ENCODE measurements around the gene LUC7L.
"Not testable (repeated sequence)": the region's sequence is repeated elsewhere in the genome, so short reads cannot be mapped to it uniquely, and the experiment has no call there.

Gene LUC7L

DNA sequence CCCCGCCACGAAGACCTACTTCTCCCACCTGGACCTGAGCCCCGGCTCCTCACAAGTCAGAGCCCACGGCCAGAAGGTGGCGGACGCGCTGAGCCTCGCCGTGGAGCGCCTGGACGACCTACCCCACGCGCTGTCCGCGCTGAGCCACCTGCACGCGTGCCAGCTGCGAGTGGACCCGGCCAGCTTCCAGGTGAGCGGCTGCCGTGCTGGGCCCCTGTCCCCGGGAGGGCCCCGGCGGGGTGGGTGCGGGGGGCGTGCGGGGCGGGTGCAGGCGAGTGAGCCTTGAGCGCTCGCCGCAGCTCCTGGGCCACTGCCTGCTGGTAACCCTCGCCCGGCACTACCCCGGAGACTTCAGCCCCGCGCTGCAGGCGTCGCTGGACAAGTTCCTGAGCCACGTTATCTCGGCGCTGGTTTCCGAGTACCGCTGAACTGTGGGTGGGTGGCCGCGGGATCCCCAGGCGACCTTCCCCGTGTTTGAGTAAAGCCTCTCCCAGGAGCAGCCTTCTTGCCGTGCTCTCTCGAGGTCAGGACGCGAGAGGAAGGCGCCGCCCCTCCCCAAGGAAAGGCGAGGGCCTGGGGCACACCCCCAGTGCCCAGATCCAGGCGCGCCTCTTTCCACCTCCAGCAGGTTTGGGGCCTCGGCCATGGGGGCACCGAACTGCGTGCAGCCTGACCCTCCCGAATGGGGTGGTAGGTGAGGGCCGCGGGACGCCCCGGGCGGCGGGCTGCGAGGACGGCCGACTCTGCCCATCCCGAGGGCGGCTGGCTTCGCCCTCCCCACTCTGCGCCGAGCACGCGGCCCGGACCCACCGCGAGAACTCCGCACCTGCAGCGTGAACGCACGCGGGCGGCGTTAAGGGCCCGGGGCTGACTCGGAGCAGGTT is 48.3 kb downstream of the LUC7L start:
- Mint-ChIP-seq H3K27ac (no peak overlapping the region), H3K36me3 (no peaks in the 10 kb centered on the region), H3K9me3 (no peaks in the 10 kb centered on the region), H3K4me3 (peak overlapping the region; percentile 52), H3K27me3 (peaks cover 15% of the 10 kb centered on the region), H3K4me1 (peaks cover 5% of the 10 kb centered on the region)

DNA sequence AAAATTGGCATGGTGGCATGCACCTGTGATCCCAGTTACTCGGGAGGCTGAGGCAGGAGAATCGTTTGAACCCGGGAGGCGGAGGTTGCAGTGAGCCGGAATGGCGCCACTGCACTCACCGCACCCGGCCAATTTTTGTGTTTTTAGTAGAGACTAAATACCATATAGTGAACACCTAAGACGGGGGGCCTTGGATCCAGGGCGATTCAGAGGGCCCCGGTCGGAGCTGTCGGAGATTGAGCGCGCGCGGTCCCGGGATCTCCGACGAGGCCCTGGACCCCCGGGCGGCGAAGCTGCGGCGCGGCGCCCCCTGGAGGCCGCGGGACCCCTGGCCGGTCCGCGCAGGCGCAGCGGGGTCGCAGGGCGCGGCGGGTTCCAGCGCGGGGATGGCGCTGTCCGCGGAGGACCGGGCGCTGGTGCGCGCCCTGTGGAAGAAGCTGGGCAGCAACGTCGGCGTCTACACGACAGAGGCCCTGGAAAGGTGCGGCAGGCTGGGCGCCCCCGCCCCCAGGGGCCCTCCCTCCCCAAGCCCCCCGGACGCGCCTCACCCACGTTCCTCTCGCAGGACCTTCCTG is 49.1 kb downstream of the LUC7L start, which contains the start of gene HBQ1:
TSS of gene HBQ1 (plus strand) at position 359 of the 575 bp plus-strand sequence. CDS start at position 387, 28 bp downstream.
- Mint-ChIP-seq H3K4me3 (peak within 1 kb of the TSS; percentile 59), H3K4me1 (peaks cover 10% of the 10 kb centered on the region), H3K27me3 (peaks cover 20% of the 10 kb centered on the region), H3K9me3 (no peaks in the 10 kb centered on the region), H3K36me3 (no peaks in the 10 kb centered on the region), H3K27ac (no peak within 1 kb of the TSS)

DNA sequence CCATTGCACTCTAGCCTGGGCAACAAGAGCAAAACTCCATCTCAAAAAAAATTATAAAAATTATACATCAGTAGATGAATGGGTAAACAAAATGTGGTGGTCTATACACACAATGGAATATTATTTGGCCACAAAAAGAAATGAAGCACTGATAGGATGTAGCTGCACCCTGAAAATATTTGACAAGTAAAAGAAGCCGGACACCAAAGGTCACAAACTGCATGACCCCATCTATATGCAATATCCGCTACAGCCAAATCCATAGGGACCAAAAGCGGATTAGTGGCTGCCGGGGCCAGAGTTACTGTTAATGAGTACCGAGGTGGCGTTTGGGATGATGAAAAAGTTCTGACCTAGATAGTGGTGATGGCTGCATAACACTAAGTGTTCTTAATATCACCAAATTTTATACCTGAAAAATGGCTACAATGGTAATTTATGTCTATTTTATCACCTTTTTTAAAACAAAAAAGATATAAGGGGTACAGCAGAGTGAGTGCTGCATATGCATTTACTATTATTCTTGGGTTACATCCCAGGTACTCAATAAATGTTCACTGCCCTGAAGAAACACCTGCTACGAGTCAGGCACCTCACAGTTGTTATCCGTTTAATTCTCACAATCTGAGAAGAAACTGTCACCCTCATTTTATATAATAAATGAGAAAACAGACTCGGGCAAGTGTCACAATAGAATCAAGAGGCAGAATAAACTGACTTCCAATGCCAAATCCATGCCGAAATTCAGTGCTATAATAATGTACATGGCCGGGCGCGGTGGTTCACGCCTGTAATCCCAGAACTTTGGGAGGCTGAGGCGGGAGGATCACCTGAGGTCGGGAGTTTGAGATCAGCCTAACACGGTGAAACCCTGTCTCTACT is 49.8 kb downstream of the LUC7L start:
- no peaks in the 10 kb centered on the region for H3K9me3 Mint-ChIP-seq
- H3K27ac Mint-ChIP-seq, result no peak overlapping the region
- peaks cover 13% of the 10 kb centered on the region for H3K4me1 Mint-ChIP-seq
- peak overlapping the region; percentile 59 for H3K4me3 Mint-ChIP-seq
- H3K36me3 Mint-ChIP-seq, result no peaks in the 10 kb centered on the region
- H3K27me3 Mint-ChIP-seq, result peaks cover 27% of the 10 kb centered on the region

DNA sequence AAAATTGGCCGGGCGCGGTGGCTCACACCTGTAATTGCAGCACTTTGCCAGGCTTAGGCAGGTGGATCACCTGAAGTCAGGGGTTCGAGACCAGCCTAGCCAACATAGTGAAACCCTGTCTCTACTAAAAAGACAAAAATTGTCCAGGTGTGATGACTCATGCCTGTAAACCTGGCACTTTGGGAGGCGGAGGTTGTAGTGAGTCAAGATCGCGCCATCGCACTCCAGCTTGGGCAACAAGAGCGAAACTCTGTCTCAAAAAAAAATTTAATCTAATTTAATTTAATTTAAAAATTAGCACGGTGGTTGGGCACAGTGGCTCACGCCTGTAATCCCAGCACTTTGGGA is 50.6 kb downstream of the LUC7L start:
- H3K4me1 Mint-ChIP-seq, result peaks cover 13% of the 10 kb centered on the region

DNA sequence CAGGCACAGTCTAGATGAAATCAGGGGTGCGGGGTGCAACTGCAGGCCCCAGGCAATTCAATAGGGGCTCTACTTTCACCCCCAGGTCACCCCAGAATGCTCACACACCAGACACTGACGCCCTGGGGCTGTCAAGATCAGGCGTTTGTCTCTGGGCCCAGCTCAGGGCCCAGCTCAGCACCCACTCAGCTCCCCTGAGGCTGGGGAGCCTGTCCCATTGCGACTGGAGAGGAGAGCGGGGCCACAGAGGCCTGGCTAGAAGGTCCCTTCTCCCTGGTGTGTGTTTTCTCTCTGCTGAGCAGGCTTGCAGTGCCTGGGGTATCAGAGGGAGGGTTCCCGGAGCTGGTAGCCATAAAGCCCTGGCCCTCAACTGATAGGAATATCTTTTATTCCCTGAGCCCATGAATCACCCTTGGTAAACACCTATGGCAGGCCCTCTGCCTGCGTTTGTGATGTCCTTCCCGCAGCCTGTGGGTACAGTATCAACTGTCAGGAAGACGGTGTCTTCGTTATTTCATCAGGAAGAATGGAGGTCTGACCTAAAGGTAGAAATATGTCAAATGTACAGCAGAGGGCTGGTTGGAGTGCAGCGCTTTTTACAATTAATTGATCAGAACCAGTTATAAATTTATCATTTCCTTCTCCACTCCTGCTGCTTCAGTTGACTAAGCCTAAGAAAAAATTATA is 51.1 kb downstream of the LUC7L start:
- Mint-ChIP-seq H3K4me3 (no peak overlapping the region), H3K36me3 (no peaks in the 10 kb centered on the region), H3K9me3 (no peaks in the 10 kb centered on the region), H3K4me1 (peaks cover 18% of the 10 kb centered on the region), H3K27me3 (peaks cover 31% of the 10 kb centered on the region), H3K27ac (no peak overlapping the region)

More for the DNA sequence above, 50.6 kb downstream of the LUC7L start:
- peaks cover 29% of the 10 kb centered on the region for H3K27me3 Mint-ChIP-seq
- no peaks in the 10 kb centered on the region for H3K36me3 Mint-ChIP-seq
- no peak overlapping the region for H3K4me3 Mint-ChIP-seq
- H3K9me3 Mint-ChIP-seq, result no peaks in the 10 kb centered on the region
- no peak overlapping the region for H3K27ac Mint-ChIP-seq

DNA sequence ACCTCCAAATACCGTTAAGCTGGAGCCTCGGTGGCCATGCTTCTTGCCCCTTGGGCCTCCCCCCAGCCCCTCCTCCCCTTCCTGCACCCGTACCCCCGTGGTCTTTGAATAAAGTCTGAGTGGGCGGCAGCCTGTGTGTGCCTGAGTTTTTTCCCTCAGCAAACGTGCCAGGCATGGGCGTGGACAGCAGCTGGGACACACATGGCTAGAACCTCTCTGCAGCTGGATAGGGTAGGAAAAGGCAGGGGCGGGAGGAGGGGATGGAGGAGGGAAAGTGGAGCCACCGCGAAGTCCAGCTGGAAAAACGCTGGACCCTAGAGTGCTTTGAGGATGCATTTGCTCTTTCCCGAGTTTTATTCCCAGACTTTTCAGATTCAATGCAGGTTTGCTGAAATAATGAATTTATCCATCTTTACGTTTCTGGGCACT is 51.8 kb downstream of the LUC7L start:
- peaks cover 31% of the 10 kb centered on the region for H3K27me3 Mint-ChIP-seq
- peaks cover 18% of the 10 kb centered on the region for H3K4me1 Mint-ChIP-seq
- peak overlapping the region; percentile 36 for H3K4me3 Mint-ChIP-seq

DNA sequence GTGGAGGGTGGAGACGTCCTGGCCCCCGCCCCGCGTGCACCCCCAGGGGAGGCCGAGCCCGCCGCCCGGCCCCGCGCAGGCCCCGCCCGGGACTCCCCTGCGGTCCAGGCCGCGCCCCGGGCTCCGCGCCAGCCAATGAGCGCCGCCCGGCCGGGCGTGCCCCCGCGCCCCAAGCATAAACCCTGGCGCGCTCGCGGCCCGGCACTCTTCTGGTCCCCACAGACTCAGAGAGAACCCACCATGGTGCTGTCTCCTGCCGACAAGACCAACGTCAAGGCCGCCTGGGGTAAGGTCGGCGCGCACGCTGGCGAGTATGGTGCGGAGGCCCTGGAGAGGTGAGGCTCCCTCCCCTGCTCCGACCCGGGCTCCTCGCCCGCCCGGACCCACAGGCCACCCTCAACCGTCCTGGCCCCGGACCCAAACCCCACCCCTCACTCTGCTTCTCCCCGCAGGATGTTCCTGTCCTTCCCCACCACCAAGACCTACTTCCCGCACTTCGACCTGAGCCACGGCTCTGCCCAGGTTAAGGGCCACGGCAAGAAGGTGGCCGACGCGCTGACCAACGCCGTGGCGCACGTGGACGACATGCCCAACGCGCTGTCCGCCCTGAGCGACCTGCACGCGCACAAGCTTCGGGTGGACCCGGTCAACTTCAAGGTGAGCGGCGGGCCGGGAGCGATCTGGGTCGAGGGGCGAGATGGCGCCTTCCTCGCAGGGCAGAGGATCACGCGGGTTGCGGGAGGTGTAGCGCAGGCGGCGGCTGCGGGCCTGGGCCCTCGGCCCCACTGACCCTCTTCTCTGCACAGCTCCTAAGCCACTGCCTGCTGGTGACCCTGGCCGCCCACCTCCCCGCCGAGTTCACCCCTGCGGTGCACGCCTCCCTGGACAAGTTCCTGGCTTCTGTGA is 52.5 kb downstream of the LUC7L start, which contains the start of gene HBA1:
TSS of gene HBA1 (plus strand) at position 204 of the 906 bp plus-strand sequence. CDS start at position 241, 37 bp downstream.
- peaks cover 32% of the 10 kb centered on the region for H3K27me3 Mint-ChIP-seq
- H3K27ac Mint-ChIP-seq, result peak within 1 kb of the TSS; percentile 59
- H3K9me3 Mint-ChIP-seq, result not testable (repeated sequence)

More for the DNA sequence above, 51.8 kb downstream of the LUC7L start:
- no peak overlapping the region for H3K27ac Mint-ChIP-seq
- no peaks in the 10 kb centered on the region for H3K36me3 Mint-ChIP-seq
- no peaks in the 10 kb centered on the region for H3K9me3 Mint-ChIP-seq

DNA sequence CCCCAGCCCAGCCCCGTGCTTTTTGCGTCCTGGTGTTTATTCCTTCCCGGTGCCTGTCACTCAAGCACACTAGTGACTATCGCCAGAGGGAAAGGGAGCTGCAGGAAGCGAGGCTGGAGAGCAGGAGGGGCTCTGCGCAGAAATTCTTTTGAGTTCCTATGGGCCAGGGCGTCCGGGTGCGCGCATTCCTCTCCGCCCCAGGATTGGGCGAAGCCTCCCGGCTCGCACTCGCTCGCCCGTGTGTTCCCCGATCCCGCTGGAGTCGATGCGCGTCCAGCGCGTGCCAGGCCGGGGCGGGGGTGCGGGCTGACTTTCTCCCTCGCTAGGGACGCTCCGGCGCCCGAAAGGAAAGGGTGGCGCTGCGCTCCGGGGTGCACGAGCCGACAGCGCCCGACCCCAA is 53.2 kb downstream of the LUC7L start:
- not testable (repeated sequence) for H3K4me3 Mint-ChIP-seq, H3K9me3 Mint-ChIP-seq, H3K36me3 Mint-ChIP-seq, H3K27ac Mint-ChIP-seq
- peaks cover 37% of the 10 kb centered on the region for H3K27me3 Mint-ChIP-seq
- peaks cover 18% of the 10 kb centered on the region for H3K4me1 Mint-ChIP-seq

More for the DNA sequence above, 52.5 kb downstream of the LUC7L start, which contains the start of gene HBA1:
- H3K4me3 Mint-ChIP-seq, result peak within 1 kb of the TSS; percentile 36
- H3K4me1 Mint-ChIP-seq, result peaks cover 18% of the 10 kb centered on the region
- H3K36me3 Mint-ChIP-seq, result not testable (repeated sequence)

DNA sequence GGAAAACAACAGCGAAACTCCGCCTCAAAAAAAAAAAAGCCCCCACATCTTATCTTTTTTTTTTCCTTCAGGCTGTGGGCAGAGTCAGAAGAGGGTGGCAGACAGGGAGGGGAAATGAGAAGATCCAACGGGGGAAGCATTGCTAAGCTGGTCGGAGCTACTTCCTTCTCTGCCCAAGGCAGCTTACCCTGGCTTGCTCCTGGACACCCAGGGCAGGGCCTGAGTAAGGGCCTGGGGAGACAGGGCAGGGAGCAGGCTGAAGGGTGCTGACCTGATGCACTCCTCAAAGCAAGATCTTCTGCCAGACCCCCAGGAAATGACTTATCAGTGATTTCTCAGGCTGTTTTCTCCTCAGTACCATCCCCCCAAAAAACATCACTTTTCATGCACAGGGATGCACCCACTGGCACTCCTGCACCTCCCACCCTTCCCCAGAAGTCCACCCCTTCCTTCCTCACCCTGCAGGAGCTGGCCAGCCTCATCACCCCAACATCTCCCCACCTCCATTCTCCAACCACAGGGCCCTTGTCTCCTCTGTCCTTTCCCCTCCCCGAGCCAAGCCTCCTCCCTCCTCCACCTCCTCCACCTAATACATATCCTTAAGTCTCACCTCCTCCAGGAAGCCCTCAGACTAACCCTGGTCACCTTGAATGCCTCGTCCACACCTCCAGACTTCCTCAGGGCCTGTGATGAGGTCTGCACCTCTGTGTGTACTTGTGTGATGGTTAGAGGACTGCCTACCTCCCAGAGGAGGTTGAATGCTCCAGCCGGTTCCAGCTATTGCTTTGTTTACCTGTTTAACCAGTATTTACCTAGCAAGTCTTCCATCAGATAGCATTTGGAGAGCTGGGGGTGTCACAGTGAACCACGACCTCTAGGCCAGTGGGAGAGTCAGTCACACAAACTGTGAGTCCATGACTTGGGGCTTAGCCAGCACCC is 54.0 kb downstream of the LUC7L start:
- H3K27ac Mint-ChIP-seq, result peak overlapping the region; percentile 59
- H3K9me3 Mint-ChIP-seq, result no peaks in the 10 kb centered on the region

DNA sequence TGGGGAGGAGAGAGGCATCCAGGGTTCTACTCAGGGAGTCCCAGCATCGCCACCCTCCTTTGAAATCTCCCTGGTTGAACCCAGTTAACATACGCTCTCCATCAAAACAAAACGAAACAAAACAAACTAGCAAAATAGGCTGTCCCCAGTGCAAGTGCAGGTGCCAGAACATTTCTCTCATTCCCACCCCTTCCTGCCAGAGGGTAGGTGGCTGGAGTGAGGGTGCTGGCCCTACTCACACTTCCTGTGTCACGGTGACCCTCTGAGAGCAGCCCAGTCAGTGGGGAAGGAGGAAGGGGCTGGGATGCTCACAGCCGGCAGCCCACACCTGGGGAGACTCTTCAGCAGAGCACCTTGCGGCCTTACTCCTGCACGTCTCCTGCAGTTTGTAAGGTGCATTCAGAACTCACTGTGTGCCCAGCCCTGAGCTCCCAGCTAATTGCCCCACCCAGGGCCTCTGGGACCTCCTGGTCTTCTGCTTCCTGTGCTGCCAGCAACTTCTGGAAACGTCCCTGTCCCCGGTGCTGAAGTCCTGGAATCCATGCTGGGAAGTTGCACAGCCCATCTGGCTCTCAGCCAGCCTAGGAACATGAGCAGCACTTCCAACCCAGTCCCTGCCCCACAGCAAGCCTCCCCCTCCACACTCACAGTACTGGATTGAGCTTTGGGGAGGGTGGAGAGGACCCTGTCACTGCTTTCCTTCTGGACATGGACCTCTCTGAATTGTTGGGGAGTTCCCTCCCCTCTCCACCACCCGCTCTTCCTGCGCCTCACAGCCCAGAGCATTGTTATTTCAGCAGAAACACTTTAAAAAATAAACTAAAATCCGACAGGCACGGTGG is 55.1 kb downstream of the LUC7L start:
- not testable (repeated sequence) for H3K9me3 Mint-ChIP-seq, H3K36me3 Mint-ChIP-seq, H3K27ac Mint-ChIP-seq
- Mint-ChIP-seq H3K27me3 (peaks cover 46% of the 10 kb centered on the region), H3K4me3 (peak overlapping the region; percentile 33), H3K4me1 (peaks cover 18% of the 10 kb centered on the region)

More for the DNA sequence above, 54.0 kb downstream of the LUC7L start:
- Mint-ChIP-seq H3K27me3 (peaks cover 43% of the 10 kb centered on the region), H3K36me3 (no peaks in the 10 kb centered on the region), H3K4me3 (peak overlapping the region; percentile 30), H3K4me1 (peaks cover 18% of the 10 kb centered on the region)

DNA sequence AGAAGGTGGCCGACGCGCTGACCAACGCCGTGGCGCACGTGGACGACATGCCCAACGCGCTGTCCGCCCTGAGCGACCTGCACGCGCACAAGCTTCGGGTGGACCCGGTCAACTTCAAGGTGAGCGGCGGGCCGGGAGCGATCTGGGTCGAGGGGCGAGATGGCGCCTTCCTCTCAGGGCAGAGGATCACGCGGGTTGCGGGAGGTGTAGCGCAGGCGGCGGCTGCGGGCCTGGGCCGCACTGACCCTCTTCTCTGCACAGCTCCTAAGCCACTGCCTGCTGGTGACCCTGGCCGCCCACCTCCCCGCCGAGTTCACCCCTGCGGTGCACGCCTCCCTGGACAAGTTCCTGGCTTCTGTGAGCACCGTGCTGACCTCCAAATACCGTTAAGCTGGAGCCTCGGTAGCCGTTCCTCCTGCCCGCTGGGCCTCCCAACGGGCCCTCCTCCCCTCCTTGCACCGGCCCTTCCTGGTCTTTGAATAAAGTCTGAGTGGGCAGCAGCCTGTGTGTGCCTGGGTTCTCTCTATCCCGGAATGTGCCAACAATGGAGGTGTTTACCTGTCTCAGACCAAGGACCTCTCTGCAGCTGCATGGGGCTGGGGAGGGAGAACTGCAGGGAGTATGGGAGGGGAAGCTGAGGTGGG is 55.9 kb downstream of the LUC7L start:
- not testable (repeated sequence) for H3K27ac Mint-ChIP-seq, H3K9me3 Mint-ChIP-seq, H3K36me3 Mint-ChIP-seq
- Mint-ChIP-seq H3K27me3 (peaks cover 48% of the 10 kb centered on the region), H3K4me3 (peak overlapping the region; percentile 7), H3K4me1 (peaks cover 18% of the 10 kb centered on the region)

DNA sequence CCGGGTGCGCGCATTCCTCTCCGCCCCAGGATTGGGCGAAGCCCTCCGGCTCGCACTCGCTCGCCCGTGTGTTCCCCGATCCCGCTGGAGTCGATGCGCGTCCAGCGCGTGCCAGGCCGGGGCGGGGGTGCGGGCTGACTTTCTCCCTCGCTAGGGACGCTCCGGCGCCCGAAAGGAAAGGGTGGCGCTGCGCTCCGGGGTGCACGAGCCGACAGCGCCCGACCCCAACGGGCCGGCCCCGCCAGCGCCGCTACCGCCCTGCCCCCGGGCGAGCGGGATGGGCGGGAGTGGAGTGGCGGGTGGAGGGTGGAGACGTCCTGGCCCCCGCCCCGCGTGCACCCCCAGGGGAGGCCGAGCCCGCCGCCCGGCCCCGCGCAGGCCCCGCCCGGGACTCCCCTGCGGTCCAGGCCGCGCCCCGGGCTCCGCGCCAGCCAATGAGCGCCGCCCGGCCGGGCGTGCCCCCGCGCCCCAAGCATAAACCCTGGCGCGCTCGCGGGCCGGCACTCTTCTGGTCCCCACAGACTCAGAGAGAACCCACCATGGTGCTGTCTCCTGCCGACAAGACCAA is 56.8 kb downstream of the LUC7L start, which contains the start of gene HBA2:
TSS of gene HBA2 (plus strand) at position 503 of the 568 bp plus-strand sequence. CDS start at position 540, 37 bp downstream.
- peak within 1 kb of the TSS; percentile 7 for H3K4me3 Mint-ChIP-seq
- H3K9me3 Mint-ChIP-seq, H3K27ac Mint-ChIP-seq, H3K36me3 Mint-ChIP-seq: not testable (repeated sequence)
- peaks cover 13% of the 10 kb centered on the region for H3K4me1 Mint-ChIP-seq
- H3K27me3 Mint-ChIP-seq, result peaks cover 44% of the 10 kb centered on the region
